Ascending aorta (tissue), 2 donors: ENCODE results near the gene FRMD4A. TPM values are rescaled to one million over a fixed set of nuclear protein-coding genes. Genes with fewer than 3 reads are reported as not detected.

ENCODE experiments used
- DNase-seq, 2 donors: peaks; one replicate each; pipeline ENCODE4 v3.0.0-alpha.2; 2019; ENCODE audit warnings: low spot score in 2 of 2
- H3K27ac ChIP-seq, 2 donors: fragments of 200-600 bp; sonication (generic); one replicate each; pipeline ENCODE4 v1.5.1; 2016 to 2017; ENCODE audit warnings: mild to moderate bottlenecking in 1 of 2
- H3K27me3 ChIP-seq: fragments of 200-600 bp; sonication (generic); one replicate; pipeline ENCODE4 v1.5.1; 2017
- H3K36me3 ChIP-seq, 2 donors: fragments of 200-600 bp; sonication (generic); one replicate each; pipeline ENCODE4 v1.5.1; 2016
- H3K4me1 ChIP-seq, 2 donors: fragments of 200-600 bp; sonication (generic); one replicate each; pipeline ENCODE4 v1.5.1; 2016 to 2017; ENCODE audit warnings: mild to moderate bottlenecking in 1 of 2
- H3K4me3 ChIP-seq, 2 donors: fragments of 200-600 bp; sonication (generic); one replicate each; pipeline ENCODE4 v1.5.1; 2016 to 2017; ENCODE audit warnings: mild to moderate bottlenecking in 1 of 2
- H3K9me3 ChIP-seq, 2 donors: fragments of 200-600 bp; sonication (generic); one replicate each; pipeline ENCODE4 v1.5.1; 2016
- intact Hi-C: fragments of 100-400 bp; cut with DNase I; formaldehyde crosslinking; loops from one replicate; pipeline ENCODE4 v1.15.1; 2023
- total RNA-seq: library from RNA; depleted of rRNA; stranded (reverse); fragments of >200 nt; gene quantifications from one replicate; pipeline ENCODE4 v1.1.0, GENCODE V29; 2016
- TF ChIP-seq, protein P1 (sequence below), 3 experiments: fragments of 200-600 bp in 2 of 3; fragments of 450-650 bp in 1 of 3; sonication (generic) in 2 of 3; IDR thresholded peaks; one replicate each; pipeline ENCODE4 v1.5.1; 2016 to 2019; ENCODE audit warnings: antibody characterized with exemption in 3 of 3, mild to moderate bottlenecking in 1 of 3, moderate library complexity in 1 of 3

Gene FRMD4A
- total RNA-seq, 1 donor from 2014 or later = 108 TPM

DNA sequence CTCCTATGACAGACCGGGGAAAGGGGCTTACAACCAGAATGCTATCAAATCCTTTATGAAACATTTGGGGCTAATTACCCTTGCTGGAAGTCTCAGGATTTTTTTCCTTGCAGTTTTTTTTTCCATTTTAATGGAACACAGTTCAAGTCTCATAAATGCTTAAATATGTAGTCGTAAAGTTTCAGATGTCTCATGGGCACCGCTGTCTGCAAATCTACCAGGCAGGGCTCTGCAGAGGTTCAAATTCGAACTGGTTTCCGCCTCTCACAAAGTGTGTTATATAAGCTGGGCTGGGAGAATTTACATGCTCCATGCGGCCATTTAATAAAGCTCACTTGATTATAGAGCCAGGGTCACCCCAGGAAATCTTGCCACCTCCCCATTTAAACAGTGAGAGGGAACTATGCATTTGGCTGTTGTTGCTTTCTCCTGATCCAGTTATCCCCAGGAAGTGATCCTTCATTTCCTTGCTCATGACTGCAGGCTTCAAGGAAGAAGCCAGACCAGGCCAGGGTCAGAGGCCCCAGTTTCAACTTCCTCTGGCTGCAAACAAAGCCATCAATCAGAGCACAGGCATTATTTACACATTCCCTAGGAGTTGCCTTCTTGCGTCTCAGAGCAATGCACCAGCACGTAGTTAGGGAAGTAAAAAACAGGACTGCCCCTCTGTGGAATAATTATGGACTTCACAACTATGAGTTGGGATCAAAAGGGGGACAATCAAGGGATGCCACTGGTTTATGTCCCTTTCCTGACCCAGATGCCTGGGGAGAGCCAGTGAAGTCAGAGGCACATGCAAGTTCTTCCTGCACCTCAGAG lies 385.1 kb downstream of the FRMD4A start:
- TF ChIP-seq, protein P1, sequence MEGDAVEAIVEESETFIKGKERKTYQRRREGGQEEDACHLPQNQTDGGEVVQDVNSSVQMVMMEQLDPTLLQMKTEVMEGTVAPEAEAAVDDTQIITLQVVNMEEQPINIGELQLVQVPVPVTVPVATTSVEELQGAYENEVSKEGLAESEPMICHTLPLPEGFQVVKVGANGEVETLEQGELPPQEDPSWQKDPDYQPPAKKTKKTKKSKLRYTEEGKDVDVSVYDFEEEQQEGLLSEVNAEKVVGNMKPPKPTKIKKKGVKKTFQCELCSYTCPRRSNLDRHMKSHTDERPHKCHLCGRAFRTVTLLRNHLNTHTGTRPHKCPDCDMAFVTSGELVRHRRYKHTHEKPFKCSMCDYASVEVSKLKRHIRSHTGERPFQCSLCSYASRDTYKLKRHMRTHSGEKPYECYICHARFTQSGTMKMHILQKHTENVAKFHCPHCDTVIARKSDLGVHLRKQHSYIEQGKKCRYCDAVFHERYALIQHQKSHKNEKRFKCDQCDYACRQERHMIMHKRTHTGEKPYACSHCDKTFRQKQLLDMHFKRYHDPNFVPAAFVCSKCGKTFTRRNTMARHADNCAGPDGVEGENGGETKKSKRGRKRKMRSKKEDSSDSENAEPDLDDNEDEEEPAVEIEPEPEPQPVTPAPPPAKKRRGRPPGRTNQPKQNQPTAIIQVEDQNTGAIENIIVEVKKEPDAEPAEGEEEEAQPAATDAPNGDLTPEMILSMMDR (IDR thresholded peaks at IDR 0.05) = no peak
- no peaks in the 10 kb centered on the region for H3K36me3 ChIP-seq
- intact Hi-C loops = no loop called here
- no peak overlapping the region for H3K4me3 ChIP-seq
- peaks cover 3 to 7% of the 10 kb centered on the region in 2 donors for H3K4me1 ChIP-seq
- DNase-seq = no peak
- peak overlapping the region; percentile 1 to 56 for H3K27ac ChIP-seq
- no peaks in the 10 kb centered on the region for H3K9me3 ChIP-seq
- H3K27me3 ChIP-seq = no peaks in the 10 kb centered on the region

- H3K27ac ChIP-seq = peak overlapping the region; percentile 1 to 56
- H3K4me3 ChIP-seq = no peak overlapping the region
- no peak for DNase-seq
- H3K4me1 ChIP-seq = peaks cover 3 to 9% of the 10 kb centered on the region in 2 donors
- H3K9me3 ChIP-seq = no peaks in the 10 kb centered on the region
- intact Hi-C loops = no loop called here
- no peaks in the 10 kb centered on the region for H3K27me3 ChIP-seq
- TF ChIP-seq, protein P1 (IDR thresholded peaks at IDR 0.05) = no peak
- H3K36me3 ChIP-seq = no peaks in the 10 kb centered on the region
Measured at GRCh38 chr10:13944823-13945222, 385.9 kb downstream of the FRMD4A start.

DNA sequence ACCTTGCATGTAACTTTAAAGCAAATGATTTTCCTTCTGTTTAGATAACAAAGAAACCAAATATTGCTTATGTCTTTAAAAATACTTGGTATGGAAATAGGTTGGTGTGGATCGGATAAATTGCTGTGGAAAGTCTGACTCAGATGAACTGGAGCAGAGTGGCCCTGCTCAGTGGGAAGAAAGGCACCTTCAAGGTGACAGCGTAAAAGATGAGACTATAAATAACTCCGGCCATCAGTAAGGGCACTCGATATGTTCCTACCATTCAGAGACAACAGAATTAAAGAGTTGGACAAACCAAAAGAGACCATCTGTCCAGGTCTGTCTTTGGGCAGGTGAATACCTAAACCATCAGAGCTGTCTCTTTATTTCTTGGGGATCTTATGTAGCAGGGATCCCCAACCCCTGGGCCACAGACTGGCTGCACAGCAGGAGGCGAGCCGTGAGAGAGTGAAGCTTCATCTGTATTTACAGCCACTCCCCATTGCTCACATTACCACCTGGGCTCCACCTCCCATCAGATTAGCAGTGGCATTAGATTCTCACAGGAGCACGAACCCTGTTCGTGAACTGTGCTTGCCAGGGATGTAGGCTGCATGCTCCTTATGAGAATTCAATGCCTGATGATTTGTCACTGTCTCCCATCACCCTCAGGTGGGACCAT lies 386.9 kb downstream of the FRMD4A start:
- TF ChIP-seq, protein P1 (IDR thresholded peaks at IDR 0.05) = no peak
- Histone ChIP-seq H3K9me3 (no peaks in the 10 kb centered on the region), H3K27me3 (no peaks in the 10 kb centered on the region), H3K4me3 (no peak overlapping the region), H3K27ac (no peak overlapping the region), H3K4me1 (peaks cover 5 to 12% of the 10 kb centered on the region in 2 donors), H3K36me3 (no peaks in the 10 kb centered on the region)
- intact Hi-C loops = no loop called here
- DNase-seq = no peak

GRCh38 chr10:13942035-13942434 lies 388.7 kb downstream of the FRMD4A start:
- intact Hi-C loops = no loop called here
- TF ChIP-seq, protein P1 (IDR thresholded peaks at IDR 0.05) = no peak
- no peak overlapping the region for H3K4me3 ChIP-seq
- H3K36me3 ChIP-seq = no peaks in the 10 kb centered on the region
- H3K9me3 ChIP-seq = no peaks in the 10 kb centered on the region
- no peak overlapping the region for H3K27ac ChIP-seq
- no peak for DNase-seq
- no peaks in the 10 kb centered on the region for H3K27me3 ChIP-seq
- H3K4me1 ChIP-seq = peaks cover 7 to 18% of the 10 kb centered on the region in 2 donors

GRCh38 chr10:13939391-13939790 lies 391.3 kb downstream of the FRMD4A start:
- no peaks in the 10 kb centered on the region for H3K27me3 ChIP-seq
- no peak for DNase-seq
- H3K4me1 ChIP-seq = peaks cover 4 to 12% of the 10 kb centered on the region in 2 donors
- H3K27ac ChIP-seq = peak overlapping the region; percentile 37 to 50
- no peaks in the 10 kb centered on the region for H3K36me3 ChIP-seq
- intact Hi-C loops = no loop called here
- TF ChIP-seq, protein P1 (IDR thresholded peaks at IDR 0.05) = no peak
- H3K9me3 ChIP-seq = no peaks in the 10 kb centered on the region
- H3K4me3 ChIP-seq = no peak overlapping the region
